Neural cell (in vitro differentiated cells): ENCODE results near the gene RNF181. TPM values are rescaled to one million over a fixed set of nuclear protein-coding genes. Genes with fewer than 3 reads are reported as not detected.

ENCODE experiments used
- H2AFZ ChIP-seq: fragments of 200-600, 300-800 bp; sonication (generic), shearing (Covaris generic); 2 replicates; pipeline ENCODE4 v1.6.0; 2014; ENCODE audit warnings: low read depth, mild to moderate bottlenecking, antibody characterized with exemption, low read length, moderate library complexity
- H3F3A ChIP-seq: fragments of 200-600 bp; shearing (Covaris generic); 2 replicates; pipeline ENCODE4 v1.6.1; 2016; ENCODE audit warnings: mild to moderate bottlenecking, moderate library complexity, mixed read lengths, antibody characterized with exemption, low read length; ENCODE audit not compliant: insufficient read depth, poor library complexity, severe bottlenecking
- H3K27ac ChIP-seq: fragments of 200-600, 300-800 bp; sonication (generic), shearing (Covaris generic); 2 replicates; pipeline ENCODE4 v1.5.1; 2014; ENCODE audit warnings: mild to moderate bottlenecking, low read length, moderate library complexity
- H3K27me3 ChIP-seq: fragments of 300-800, 200-600 bp; sonication (generic), shearing (Covaris generic); 2 replicates; pipeline ENCODE4 v1.6.0; 2014; ENCODE audit warnings: mild to moderate bottlenecking, low read depth, low read length, moderate library complexity; ENCODE audit not compliant: insufficient read depth
- H3K36me3 ChIP-seq: fragments of 300-800, 200-600 bp; sonication (generic), shearing (Covaris generic); 2 replicates; pipeline ENCODE4 v1.5.1; 2014; ENCODE audit warnings: mild to moderate bottlenecking, antibody characterized with exemption, low read length, moderate library complexity; ENCODE audit not compliant: insufficient read depth
- H3K4me2 ChIP-seq: fragments of 300-800, 200-600 bp; sonication (generic), shearing (Covaris generic); 2 replicates; pipeline ENCODE4 v1.6.0; 2014; ENCODE audit warnings: mild to moderate bottlenecking, low read length
- H3K4me3 ChIP-seq: fragments of 300-800, 200-600 bp; sonication (generic), shearing (Covaris generic); 2 replicates; pipeline ENCODE4 v1.5.1; 2014; ENCODE audit warnings: mild to moderate bottlenecking, low read length, moderate library complexity
- H3K79me2 ChIP-seq: fragments of 200-600 bp; shearing (Covaris generic); replicated peaks from 2 replicates; pipeline ENCODE4 v1.6.0; 2014; ENCODE audit warnings: mild to moderate bottlenecking, low read length, moderate library complexity; ENCODE audit not compliant: insufficient read depth
- H3K9ac ChIP-seq: fragments of 300-800, 200-600 bp; sonication (generic), shearing (Covaris generic); 2 replicates; pipeline ENCODE4 v1.6.1; 2016; ENCODE audit warnings: mild to moderate bottlenecking, low read length, mixed read lengths
- H3K9me2 ChIP-seq: fragments of 200-600 bp; shearing (Covaris generic); 2 replicates; pipeline ENCODE4 v1.6.1; 2016; ENCODE audit warnings: mild to moderate bottlenecking, low read length, mixed read lengths; ENCODE audit not compliant: insufficient read depth
- H3K9me3 ChIP-seq: fragments of 200-600, 300-800 bp; sonication (generic), shearing (Covaris generic); 2 replicates; pipeline ENCODE4 v1.6.1; 2016; ENCODE audit warnings: mild to moderate bottlenecking, mixed run types, low read length, moderate library complexity, mixed read lengths
- H4K20me1 ChIP-seq: fragments of 200-600 bp; shearing (Covaris generic); 2 replicates; pipeline ENCODE4 v1.6.1; 2016; ENCODE audit warnings: mild to moderate bottlenecking, mixed run types; ENCODE audit not compliant: insufficient read depth
- EP300 ChIP-seq: fragments of 450-650 bp; conservative IDR thresholded peaks from 2 replicates; pipeline ENCODE4 v1.6.1; 2014; ENCODE audit warnings: antibody characterized with exemption, mild to moderate bottlenecking, moderate library complexity; ENCODE audit not compliant: poor library complexity, severe bottlenecking
- EZH2 ChIP-seq: fragments of 200-600, 300-800 bp; shearing (Covaris generic), sonication (generic); IDR thresholded peaks from 2 replicates; pipeline ENCODE4 v1.6.1; 2014; ENCODE audit warnings: antibody characterized with exemption, low read length, borderline replicate concordance, mild to moderate bottlenecking; ENCODE audit not compliant: insufficient read depth, poor library complexity, severe bottlenecking
- MXI1 ChIP-seq: fragments of 450-650 bp; conservative IDR thresholded peaks from 2 replicates; pipeline ENCODE4 v1.6.1; 2014; ENCODE audit warnings: antibody characterized with exemption, mild to moderate bottlenecking; ENCODE audit not compliant: poor library complexity, severe bottlenecking
- POLR2AphosphoS5 ChIP-seq: IDR thresholded peaks from 2 replicates; pipeline ENCODE4 v1.6.1; 2012
- RAD21 ChIP-seq: fragments of 450-650 bp; conservative IDR thresholded peaks from 2 replicates; pipeline ENCODE4 v1.6.1; 2014; ENCODE audit warnings: antibody characterized with exemption, mild to moderate bottlenecking, moderate library complexity
- SMC3 ChIP-seq: fragments of 450-650 bp; conservative IDR thresholded peaks from 2 replicates; pipeline ENCODE4 v1.6.1; 2014; ENCODE audit warnings: antibody characterized with exemption, mild to moderate bottlenecking, moderate library complexity; ENCODE audit not compliant: poor library complexity
- TAF1 ChIP-seq: IDR thresholded peaks from 2 replicates; pipeline ENCODE4 v1.6.1; 2012; ENCODE audit warnings: low read depth
- polyA plus RNA-seq: library from polyadenylated mRNA; depleted of rRNA; stranded (reverse); fragments of >200 nt; gene quantifications from 2 replicates; pipeline ENCODE4 v1.2.3, GENCODE V29; 2014
- TF ChIP-seq, protein P1 (sequence below): fragments of 450-650 bp; IDR thresholded peaks from 2 replicates; pipeline ENCODE4 v1.5.1; 2014; ENCODE audit warnings: antibody characterized with exemption, mild to moderate bottlenecking, moderate library complexity; ENCODE audit not compliant: poor library complexity, severe bottlenecking
- TF ChIP-seq, protein P2 (sequence below): IDR thresholded peaks from 2 replicates; pipeline ENCODE4 v1.6.1; 2012; ENCODE audit warnings: borderline replicate concordance

Gene RNF181
- polyA plus RNA-seq, 1 donor from 2014 or later: 330 TPM

- no peaks in the 10 kb centered on the region for H3K9me3 ChIP-seq
- no peaks in the 10 kb centered on the region for H3K9me2 ChIP-seq
- no peak for TF ChIP-seq RAD21
- no peak for TF ChIP-seq SMC3
- no peak for TF ChIP-seq EP300
- TF ChIP-seq TAF1: no peak
- no peak for TF ChIP-seq EZH2
- TF ChIP-seq, protein P1, sequence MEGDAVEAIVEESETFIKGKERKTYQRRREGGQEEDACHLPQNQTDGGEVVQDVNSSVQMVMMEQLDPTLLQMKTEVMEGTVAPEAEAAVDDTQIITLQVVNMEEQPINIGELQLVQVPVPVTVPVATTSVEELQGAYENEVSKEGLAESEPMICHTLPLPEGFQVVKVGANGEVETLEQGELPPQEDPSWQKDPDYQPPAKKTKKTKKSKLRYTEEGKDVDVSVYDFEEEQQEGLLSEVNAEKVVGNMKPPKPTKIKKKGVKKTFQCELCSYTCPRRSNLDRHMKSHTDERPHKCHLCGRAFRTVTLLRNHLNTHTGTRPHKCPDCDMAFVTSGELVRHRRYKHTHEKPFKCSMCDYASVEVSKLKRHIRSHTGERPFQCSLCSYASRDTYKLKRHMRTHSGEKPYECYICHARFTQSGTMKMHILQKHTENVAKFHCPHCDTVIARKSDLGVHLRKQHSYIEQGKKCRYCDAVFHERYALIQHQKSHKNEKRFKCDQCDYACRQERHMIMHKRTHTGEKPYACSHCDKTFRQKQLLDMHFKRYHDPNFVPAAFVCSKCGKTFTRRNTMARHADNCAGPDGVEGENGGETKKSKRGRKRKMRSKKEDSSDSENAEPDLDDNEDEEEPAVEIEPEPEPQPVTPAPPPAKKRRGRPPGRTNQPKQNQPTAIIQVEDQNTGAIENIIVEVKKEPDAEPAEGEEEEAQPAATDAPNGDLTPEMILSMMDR: no peak
- TF ChIP-seq, protein P2, sequence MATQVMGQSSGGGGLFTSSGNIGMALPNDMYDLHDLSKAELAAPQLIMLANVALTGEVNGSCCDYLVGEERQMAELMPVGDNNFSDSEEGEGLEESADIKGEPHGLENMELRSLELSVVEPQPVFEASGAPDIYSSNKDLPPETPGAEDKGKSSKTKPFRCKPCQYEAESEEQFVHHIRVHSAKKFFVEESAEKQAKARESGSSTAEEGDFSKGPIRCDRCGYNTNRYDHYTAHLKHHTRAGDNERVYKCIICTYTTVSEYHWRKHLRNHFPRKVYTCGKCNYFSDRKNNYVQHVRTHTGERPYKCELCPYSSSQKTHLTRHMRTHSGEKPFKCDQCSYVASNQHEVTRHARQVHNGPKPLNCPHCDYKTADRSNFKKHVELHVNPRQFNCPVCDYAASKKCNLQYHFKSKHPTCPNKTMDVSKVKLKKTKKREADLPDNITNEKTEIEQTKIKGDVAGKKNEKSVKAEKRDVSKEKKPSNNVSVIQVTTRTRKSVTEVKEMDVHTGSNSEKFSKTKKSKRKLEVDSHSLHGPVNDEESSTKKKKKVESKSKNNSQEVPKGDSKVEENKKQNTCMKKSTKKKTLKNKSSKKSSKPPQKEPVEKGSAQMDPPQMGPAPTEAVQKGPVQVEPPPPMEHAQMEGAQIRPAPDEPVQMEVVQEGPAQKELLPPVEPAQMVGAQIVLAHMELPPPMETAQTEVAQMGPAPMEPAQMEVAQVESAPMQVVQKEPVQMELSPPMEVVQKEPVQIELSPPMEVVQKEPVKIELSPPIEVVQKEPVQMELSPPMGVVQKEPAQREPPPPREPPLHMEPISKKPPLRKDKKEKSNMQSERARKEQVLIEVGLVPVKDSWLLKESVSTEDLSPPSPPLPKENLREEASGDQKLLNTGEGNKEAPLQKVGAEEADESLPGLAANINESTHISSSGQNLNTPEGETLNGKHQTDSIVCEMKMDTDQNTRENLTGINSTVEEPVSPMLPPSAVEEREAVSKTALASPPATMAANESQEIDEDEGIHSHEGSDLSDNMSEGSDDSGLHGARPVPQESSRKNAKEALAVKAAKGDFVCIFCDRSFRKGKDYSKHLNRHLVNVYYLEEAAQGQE: no peak
- no peak for TF ChIP-seq MXI1
- no peak for TF ChIP-seq POLR2AphosphoS5
- no peak overlapping the region for H3K4me2 ChIP-seq
- H3F3A ChIP-seq: no peaks in the 10 kb centered on the region
- H4K20me1 ChIP-seq: peaks cover 3% of the 10 kb centered on the region
- no peaks in the 10 kb centered on the region for H3K79me2 ChIP-seq
- H3K36me3 ChIP-seq: no peaks in the 10 kb centered on the region
- no peak overlapping the region for H3K4me3 ChIP-seq
- H3K9ac ChIP-seq: no peak overlapping the region
- H3K27ac ChIP-seq: no peak overlapping the region
- no peak overlapping the region for H2AFZ ChIP-seq
- no peaks in the 10 kb centered on the region for H3K27me3 ChIP-seq
Observed at GRCh38 chr2:85635011-85635410, 39.5 kb downstream of the RNF181 start.

DNA sequence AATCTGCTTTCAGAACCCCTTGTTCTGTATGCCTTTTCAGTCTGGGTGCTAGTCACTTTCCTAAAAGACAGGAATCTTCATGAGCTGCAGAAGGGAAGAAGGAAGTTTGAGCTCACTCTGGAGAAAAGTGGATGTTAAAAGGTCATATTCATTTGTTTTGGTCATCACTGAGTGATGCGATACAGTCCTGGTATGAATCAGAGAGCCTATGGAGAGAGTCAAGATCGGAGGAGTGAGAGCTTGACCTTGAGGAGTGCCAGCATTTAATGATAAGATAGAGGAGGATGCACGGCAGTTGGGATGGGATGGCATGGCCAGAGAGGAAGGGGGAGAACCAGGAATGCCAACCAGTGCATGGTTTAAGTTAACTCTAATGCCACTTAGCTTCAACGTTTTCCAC, 40.1 kb downstream of the RNF181 start:
- no peaks in the 10 kb centered on the region for H3K79me2 ChIP-seq
- peaks cover under 1% of the 10 kb centered on the region for H3K36me3 ChIP-seq
- no peak overlapping the region for H3K4me2 ChIP-seq
- no peak for TF ChIP-seq EP300
- no peak for TF ChIP-seq TAF1
- TF ChIP-seq SMC3: no peak
- TF ChIP-seq EZH2: no peak
- TF ChIP-seq RAD21: no peak
- TF ChIP-seq MXI1: no peak
- TF ChIP-seq POLR2AphosphoS5: no peak
- TF ChIP-seq, protein P1: no peak
- TF ChIP-seq, protein P2: no peak
- no peaks in the 10 kb centered on the region for H3F3A ChIP-seq
- peaks cover 3% of the 10 kb centered on the region for H4K20me1 ChIP-seq
- H3K4me3 ChIP-seq: no peak overlapping the region
- no peaks in the 10 kb centered on the region for H3K9me2 ChIP-seq
- no peak overlapping the region for H3K27ac ChIP-seq
- H3K9me3 ChIP-seq: no peaks in the 10 kb centered on the region
- H3K9ac ChIP-seq: no peak overlapping the region
- no peaks in the 10 kb centered on the region for H3K27me3 ChIP-seq
- no peak overlapping the region for H2AFZ ChIP-seq
